Hepatocyte (in vitro differentiated cells): ENCODE data around the gene FIBP. TPM values are rescaled to one million over a fixed set of nuclear protein-coding genes. Genes with fewer than 3 reads are reported as not detected.
A peak's percentile ranks its signal among the peaks of the same experiment; 100 is the strongest.

Experiments
- DNase-seq: peaks from one replicate; pipeline ENCODE4 v3.0.0-alpha.2; 2016; ENCODE audit warnings: low spot score
- H2AFZ ChIP-seq: fragments of 200-600 bp; sonication (generic); 2 replicates; pipeline ENCODE4 v1.6.0; 2016; ENCODE audit warnings: antibody characterized with exemption, mild to moderate bottlenecking
- H3K27ac ChIP-seq: fragments of 200-600 bp; sonication (generic); 2 replicates; pipeline ENCODE4 v1.5.1; 2016; ENCODE audit warnings: mild to moderate bottlenecking
- H3K27me3 ChIP-seq: fragments of 200-600 bp; sonication (generic); 2 replicates; pipeline ENCODE4 v1.6.1; 2016
- H3K36me3 ChIP-seq: fragments of 200-600 bp; sonication (generic); replicated peaks from 2 replicates; pipeline ENCODE4 v1.5.1; 2016; ENCODE audit warnings: low read depth; ENCODE audit not compliant: insufficient read depth
- H3K4me1 ChIP-seq: fragments of 200-600 bp; sonication (generic); 2 replicates; pipeline ENCODE4 v1.5.1; 2016; ENCODE audit warnings: mild to moderate bottlenecking, moderate library complexity; ENCODE audit not compliant: insufficient read depth
- H3K4me2 ChIP-seq: fragments of 200-600 bp; sonication (generic); 2 replicates; pipeline ENCODE4 v1.6.0; 2016
- H3K4me3 ChIP-seq: fragments of 200-600 bp; sonication (generic); 2 replicates; pipeline ENCODE4 v1.5.1; 2016; ENCODE audit warnings: mild to moderate bottlenecking
- H3K79me2 ChIP-seq: fragments of 200-600 bp; sonication (generic); 2 replicates; pipeline ENCODE4 v1.6.0; 2017; ENCODE audit warnings: mild to moderate bottlenecking
- H3K9me2 ChIP-seq: fragments of 200-600 bp; sonication (generic); replicated peaks from 2 replicates; pipeline ENCODE4 v1.6.0; 2017; ENCODE audit warnings: mild to moderate bottlenecking; ENCODE audit not compliant: insufficient read depth
- H3K9me3 ChIP-seq: fragments of 200-600 bp; sonication (generic); 2 replicates; pipeline ENCODE4 v1.5.1; 2016; ENCODE audit warnings: low read depth, mild to moderate bottlenecking
- H4K20me1 ChIP-seq: fragments of 200-600 bp; sonication (generic); 2 replicates; pipeline ENCODE4 v1.6.0; 2016; ENCODE audit warnings: mild to moderate bottlenecking; ENCODE audit not compliant: insufficient read depth, poor library complexity, severe bottlenecking
- CTCF ChIP-seq: fragments of 200-600 bp; sonication (generic); IDR thresholded peaks from 2 replicates; pipeline ENCODE4 v1.5.1; 2016; ENCODE audit warnings: antibody characterized with exemption, mild to moderate bottlenecking; ENCODE audit not compliant: poor library complexity
- EZH2 ChIP-seq: fragments of 200-600 bp; sonication (generic); IDR thresholded peaks from 2 replicates; pipeline ENCODE4 v1.6.1; 2016; ENCODE audit warnings: antibody characterized with exemption, mild to moderate bottlenecking, borderline replicate concordance
- EZH2phosphoT487 ChIP-seq: fragments of 200-600 bp; sonication (generic); IDR thresholded peaks from one replicate; pipeline ENCODE4 v1.6.1; 2018; ENCODE audit warnings: antibody characterized with exemption, mild to moderate bottlenecking, low read depth, moderate library complexity; ENCODE audit not compliant: unreplicated experiment, severe bottlenecking
- WGBS: methylation state at CpG from one replicate; pipeline ENCODE4 v1.1.6; 2016; ENCODE audit warnings: low lambda C conversion rate; ENCODE audit errors: missing lambda C conversion rate; 5-methylcytosine and 5-hydroxymethylcytosine counted together
- polyA plus RNA-seq: library from polyadenylated mRNA; unstranded; fragments of >200 nt; fragmentation: Nextera tagmentation; extraction: Ambion mirVana; gene quantifications from 2 replicates; pipeline ENCODE4 v1.2.1, GENCODE V29; 2016
- total RNA-seq: library from RNA; depleted of rRNA; stranded (reverse); fragments of >200 nt; gene quantifications from 2 replicates; pipeline ENCODE4 v1.2.3, GENCODE V29; 2014

Gene FIBP
- total and polyA plus RNA-seq, 2 experiments from 2014 or later = 74.9 to 93.6 TPM

- H3K27me3 ChIP-seq = no peaks in the 10 kb centered on the region
- H3K4me1 ChIP-seq = peaks cover 43% of the 10 kb centered on the region
- H3K27ac ChIP-seq = peak overlapping the region; percentile 91
- H3K9me3 ChIP-seq = no peaks in the 10 kb centered on the region
- WGBS = 87% methylated on average over 7 of the region's 7 CpGs
- no peak overlapping the region for H3K4me3 ChIP-seq
- no peaks in the 10 kb centered on the region for H3K9me2 ChIP-seq
- H3K79me2 ChIP-seq = peaks cover 32% of the 10 kb centered on the region
- no peaks in the 10 kb centered on the region for H3K36me3 ChIP-seq
- H3K4me2 ChIP-seq = peak overlapping the region; percentile 93
- no peaks in the 10 kb centered on the region for H4K20me1 ChIP-seq
- DNase-seq = no peak
- no peak for TF ChIP-seq EZH2
- no peak overlapping the region for H2AFZ ChIP-seq
Observed at GRCh38 chr11:65916391-65916790, 28.1 kb upstream of the FIBP start.

- TF ChIP-seq CTCF (no peak), EZH2 (no peak)
- Histone ChIP-seq H3K36me3 (no peaks in the 10 kb centered on the region), H3K4me1 (peaks cover 41% of the 10 kb centered on the region), H2AFZ (no peak overlapping the region), H3K4me3 (no peak overlapping the region), H3K27ac (peak overlapping the region; percentile 91), H3K9me3 (no peaks in the 10 kb centered on the region), H3K9me2 (no peaks in the 10 kb centered on the region), H3K79me2 (peaks cover 32% of the 10 kb centered on the region), H4K20me1 (no peaks in the 10 kb centered on the region), H3K27me3 (no peaks in the 10 kb centered on the region), H3K4me2 (peak overlapping the region; percentile 93)
- 49% methylated on average over 13 of the region's 13 CpGs for WGBS
- DNase-seq = peak; percentile 89
Observed at GRCh38 chr11:65915821-65916251, 27.6 kb upstream of the FIBP start.

- no peaks in the 10 kb centered on the region for H3K27me3 ChIP-seq
- H3K4me1 ChIP-seq = peaks cover 36% of the 10 kb centered on the region
- DNase-seq = no peak
- H3K9me3 ChIP-seq = no peaks in the 10 kb centered on the region
- no peaks in the 10 kb centered on the region for H3K9me2 ChIP-seq
- H3K4me2 ChIP-seq = no peak overlapping the region
- H2AFZ ChIP-seq = no peak overlapping the region
- peaks cover 26% of the 10 kb centered on the region for H3K79me2 ChIP-seq
- H4K20me1 ChIP-seq = no peaks in the 10 kb centered on the region
- H3K36me3 ChIP-seq = no peaks in the 10 kb centered on the region
- WGBS = 81% methylated on average over 10 of the region's 10 CpGs
- H3K4me3 ChIP-seq = no peak overlapping the region
- no peak for TF ChIP-seq EZH2
- TF ChIP-seq CTCF = no peak
- peak overlapping the region; percentile 92 for H3K27ac ChIP-seq
Observed at GRCh38 chr11:65915101-65915820, 27.0 kb upstream of the FIBP start.

GRCh38 chr11:65912845-65913244, 24.6 kb upstream of the FIBP start:
- no peak overlapping the region for H3K4me2 ChIP-seq
- no peak overlapping the region for H3K27ac ChIP-seq
- no peak for DNase-seq
- H3K4me3 ChIP-seq = no peak overlapping the region
- H3K9me3 ChIP-seq = no peaks in the 10 kb centered on the region
- H3K36me3 ChIP-seq = no peaks in the 10 kb centered on the region
- no peaks in the 10 kb centered on the region for H3K9me2 ChIP-seq
- H4K20me1 ChIP-seq = no peaks in the 10 kb centered on the region
- WGBS = 73% methylated on average over 4 of the region's 4 CpGs
- peaks cover 12% of the 10 kb centered on the region for H3K79me2 ChIP-seq
- peaks cover 28% of the 10 kb centered on the region for H3K4me1 ChIP-seq
- H3K27me3 ChIP-seq = no peaks in the 10 kb centered on the region
- no peak for TF ChIP-seq EZH2
- no peak for TF ChIP-seq CTCF
- TF ChIP-seq EZH2phosphoT487 = no peak
- H2AFZ ChIP-seq = no peak overlapping the region
